Gastrocnemius medialis (tissue), 4 donors: ENCODE results near the gene MICB. TPM values are rescaled to one million over a fixed set of nuclear protein-coding genes. Genes with fewer than 3 reads are reported as not detected.
A peak's percentile ranks its signal among the peaks of the same experiment; 100 is the strongest.

Experiments used
- ATAC-seq, 2 donors: fragments of 150-250 bp; one replicate each; pipeline ENCODE4 v1.9.1; 2016
- DNase-seq, 2 donors: peaks; one replicate each; pipeline ENCODE4 v3.0.0-alpha.2; 2019
- H3K27ac ChIP-seq, 4 donors: fragments of 200-600 bp; sonication (generic); 1 replicate in 1 of 4; 2 replicates in 3 of 4; pipeline ENCODE4 v1.5.1; 2016 to 2018; ENCODE audit warnings: mild to moderate bottlenecking in 2 of 4, moderate library complexity in 1 of 4
- H3K27me3 ChIP-seq, 3 donors: fragments of 200-600 bp; sonication (generic) in 2 of 3; 1 replicate in 1 of 3; 2 replicates in 2 of 3; pipeline versions ENCODE4 v1.5.1 to v1.6.0; 2016 to 2019; ENCODE audit warnings: mild to moderate bottlenecking in 1 of 3, moderate library complexity in 1 of 3
- H3K36me3 ChIP-seq, 2 donors: fragments of 200-600 bp; sonication (generic) in 1 of 2; one replicate each; pipeline ENCODE4 v1.5.1; 2017 to 2018
- H3K4me1 ChIP-seq, 2 donors: fragments of 200-600 bp; sonication (generic) in 1 of 2; one replicate each; pipeline ENCODE4 v1.5.1; 2016 to 2017; ENCODE audit warnings: mild to moderate bottlenecking in 2 of 2
- H3K4me3 ChIP-seq, 4 donors: fragments of 200-600 bp; sonication (generic) in 3 of 4; 1 replicate in 1 of 4; 2 replicates in 3 of 4; pipeline ENCODE4 v1.5.1; 2016 to 2019; ENCODE audit warnings: mild to moderate bottlenecking in 2 of 4
- H3K9me3 ChIP-seq, 3 donors: fragments of 200-600 bp; sonication (generic) in 2 of 3; 1 replicate in 1 of 3; 2 replicates in 2 of 3; pipeline ENCODE4 v1.5.1; 2016 to 2019
- POLR2A ChIP-seq, 2 donors: fragments of 450-650 bp; IDR thresholded peaks; one replicate each; pipeline ENCODE4 v1.6.1; 2017; ENCODE audit warnings: antibody characterized with exemption in 2 of 2, mild to moderate bottlenecking in 2 of 2, moderate library complexity in 2 of 2
- in situ Hi-C, 4 donors: fragments of 200-750 bp; cut with MboI; loops; one replicate each; pipeline versions ENCODE4 v1.15.0 to v1.8.0; 2017; ENCODE audit warnings: low sequenced_read_pairs in 4 of 4
- intact Hi-C: fragments of 100-400 bp; cut with DNase I; formaldehyde crosslinking; loops from one replicate; pipeline ENCODE4 v1.15.1; 2023; ENCODE audit warnings: low total_unique reads
- total RNA-seq, 4 donors: library from RNA; depleted of rRNA; stranded (reverse); fragments of >200 nt; gene quantifications; one replicate each; pipeline versions ENCODE4 v1.1.0 to v1.2.3, GENCODE V29; 2016
- TF ChIP-seq, protein P1 (sequence below), 5 experiments: fragments of 450-650 bp in 3 of 5; fragments of 200-600 bp in 2 of 5; sonication (generic) in 2 of 5; IDR thresholded peaks in 4 of 5; conservative IDR thresholded peaks in 1 of 5; 1 replicate in 4 of 5; 2 replicates in 1 of 5; pipeline ENCODE4 v1.5.1; 2016 to 2019; ENCODE audit warnings: antibody characterized with exemption in 5 of 5, mild to moderate bottlenecking in 3 of 5, moderate library complexity in 3 of 5

MICB gene
- total RNA-seq, 4 donors from 2014 or later = 0.20 to 1.2 (median 0.50) TPM

DNA sequence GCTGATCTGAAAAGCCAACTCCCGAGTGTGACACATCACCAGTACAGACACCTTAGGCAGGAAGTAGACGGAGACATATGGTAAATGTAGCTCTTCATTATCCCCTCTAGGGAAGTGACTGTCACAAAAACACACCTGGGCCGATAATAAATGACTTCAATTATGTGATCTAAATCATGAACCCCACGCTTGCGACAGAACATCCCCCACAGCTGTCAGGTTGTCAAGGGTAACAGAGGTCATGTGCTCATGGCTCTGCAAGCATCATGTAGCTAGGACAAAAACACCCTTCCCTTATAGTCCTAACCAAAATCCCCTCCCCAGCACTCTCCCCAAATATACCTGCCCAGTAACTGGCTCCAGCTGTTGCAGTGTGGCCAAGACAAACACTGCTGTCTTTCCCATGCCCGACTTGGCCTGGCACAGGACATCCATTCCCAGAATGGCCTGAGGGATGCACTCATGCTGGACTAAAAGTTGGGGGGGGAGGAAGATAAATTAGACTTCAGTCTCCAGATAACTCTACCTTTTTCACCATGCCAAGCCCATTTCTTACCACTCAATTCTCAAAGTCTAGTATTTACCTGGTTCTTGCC lies 41.0 kb downstream of the MICB start:
- no peak for DNase-seq
- H3K4me1 ChIP-seq = peaks cover 31 to 38% of the 10 kb centered on the region in 2 donors
- TF ChIP-seq POLR2A (IDR thresholded peaks at IDR 0.05) = no peak
- TF ChIP-seq, protein P1, sequence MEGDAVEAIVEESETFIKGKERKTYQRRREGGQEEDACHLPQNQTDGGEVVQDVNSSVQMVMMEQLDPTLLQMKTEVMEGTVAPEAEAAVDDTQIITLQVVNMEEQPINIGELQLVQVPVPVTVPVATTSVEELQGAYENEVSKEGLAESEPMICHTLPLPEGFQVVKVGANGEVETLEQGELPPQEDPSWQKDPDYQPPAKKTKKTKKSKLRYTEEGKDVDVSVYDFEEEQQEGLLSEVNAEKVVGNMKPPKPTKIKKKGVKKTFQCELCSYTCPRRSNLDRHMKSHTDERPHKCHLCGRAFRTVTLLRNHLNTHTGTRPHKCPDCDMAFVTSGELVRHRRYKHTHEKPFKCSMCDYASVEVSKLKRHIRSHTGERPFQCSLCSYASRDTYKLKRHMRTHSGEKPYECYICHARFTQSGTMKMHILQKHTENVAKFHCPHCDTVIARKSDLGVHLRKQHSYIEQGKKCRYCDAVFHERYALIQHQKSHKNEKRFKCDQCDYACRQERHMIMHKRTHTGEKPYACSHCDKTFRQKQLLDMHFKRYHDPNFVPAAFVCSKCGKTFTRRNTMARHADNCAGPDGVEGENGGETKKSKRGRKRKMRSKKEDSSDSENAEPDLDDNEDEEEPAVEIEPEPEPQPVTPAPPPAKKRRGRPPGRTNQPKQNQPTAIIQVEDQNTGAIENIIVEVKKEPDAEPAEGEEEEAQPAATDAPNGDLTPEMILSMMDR (IDR thresholded peaks at IDR 0.05 in 4 of 5, conservative IDR thresholded peaks at IDR 0.05 in 1 of 5) = no peak
- H3K4me3 ChIP-seq = no peak overlapping the region
- no peaks in the 10 kb centered on the region for H3K27me3 ChIP-seq
- no peaks in the 10 kb centered on the region for H3K9me3 ChIP-seq
- intact Hi-C loops = no loop called here
- in situ Hi-C loops = loop anchor here in 2 of 4 donors (5.0 to 25.0 kb wide), 2 partner anchors 47 to 648 kb away; partner anchors contain the start of genes AGER (in 1 of the 2), AGPAT1 (in 1 of the 2), GPSM3 (in 1 of the 2) and PBX2 (in 1 of the 2)
- H3K27ac ChIP-seq = peak overlapping the region in 3 of 4 donors; percentile 12 to 96 (median 96)
- H3K36me3 ChIP-seq = peaks cover 4 to 64% of the 10 kb centered on the region in 2 donors
- ATAC-seq = no peak

DNA sequence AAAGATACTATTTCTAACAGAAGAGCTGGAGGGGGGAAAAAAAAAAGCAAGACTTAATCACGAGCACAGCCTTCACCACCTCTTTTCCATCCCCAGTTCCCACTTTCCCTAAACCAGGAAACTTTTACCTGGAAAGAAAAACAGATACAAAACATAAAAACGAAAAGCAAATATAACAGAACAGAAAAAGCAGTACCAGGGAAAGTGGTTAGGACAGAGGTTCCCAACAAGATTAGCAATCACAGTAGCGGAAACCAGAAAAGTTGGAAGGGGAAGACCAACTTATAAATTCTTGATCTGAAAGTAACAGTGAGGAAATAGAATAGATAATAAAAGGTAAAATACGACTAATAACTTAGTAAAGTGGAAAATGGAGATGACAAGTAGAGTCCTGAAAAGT lies 42.7 kb downstream of the MICB start:
- TF ChIP-seq, protein P1 (IDR thresholded peaks at IDR 0.05 in 4 of 5, conservative IDR thresholded peaks at IDR 0.05 in 1 of 5) = no peak
- TF ChIP-seq POLR2A (IDR thresholded peaks at IDR 0.05) = no peak
- Histone ChIP-seq H3K9me3 (no peaks in the 10 kb centered on the region), H3K4me3 (peak overlapping the region; percentile 81 to 91 (median 85)), H3K27me3 (no peaks in the 10 kb centered on the region), H3K27ac (peak overlapping the region; percentile 96 to 98 (median 96)), H3K36me3 (peaks cover 4 to 47% of the 10 kb centered on the region in 2 donors), H3K4me1 (peaks cover 31 to 38% of the 10 kb centered on the region in 2 donors)
- in situ Hi-C loops = loop anchor here (5.0 to 25.0 kb wide), 5 partner anchors 54 to 647 kb away; partner anchors contain the start of genes AGER (in 1 of the 4), AGPAT1 (in 1 of the 4), GPSM3 (in 1 of the 4) and NCR3 (in 1 of the 4)
- DNase-seq (no peak), ATAC-seq (no peak)
- intact Hi-C loops = loop anchor here (1.0 to 10.0 kb wide), 6 partner anchors 43 to 1476 kb away; partner anchors contain the start of genes BAG6, EHMT2, MICB and MRPS18B

DNA sequence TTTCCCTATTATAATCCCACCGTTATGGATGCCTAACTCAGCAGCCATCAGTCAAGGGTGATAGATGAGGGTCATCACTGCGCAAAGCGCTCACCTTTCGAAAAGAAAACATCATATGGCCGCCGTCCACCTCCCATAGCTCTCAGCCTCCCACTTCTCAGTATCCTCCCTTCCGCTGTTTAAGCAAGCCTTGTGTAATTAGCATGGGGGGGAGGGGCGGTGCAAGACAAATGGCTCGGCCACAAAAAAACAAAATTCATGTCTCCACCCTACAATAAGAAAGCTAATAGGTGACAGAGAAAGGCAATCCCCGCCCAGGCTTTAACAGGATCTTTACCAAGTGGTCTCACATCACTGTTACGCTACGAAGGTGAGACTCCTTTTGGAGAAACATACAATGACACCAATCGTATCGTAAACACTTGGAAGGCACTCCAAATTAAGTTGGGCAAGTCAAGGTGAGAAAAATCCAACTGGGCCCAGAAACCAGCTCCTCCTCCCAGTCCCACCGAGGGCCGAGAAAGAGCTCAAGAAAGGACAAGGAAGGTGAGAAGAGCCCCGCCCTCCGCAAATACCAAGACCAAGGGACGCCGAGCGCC lies 43.2 kb downstream of the MICB start:
- in situ Hi-C loops (loop anchor here (5.0 to 25.0 kb wide), 5 partner anchors 54 to 646 kb away; partner anchors contain the start of genes AGER (in 1 of the 4), AGPAT1 (in 1 of the 4), GPSM3 (in 1 of the 4) and NCR3 (in 1 of the 4)), intact Hi-C loops (loop anchor here (1.0 to 10.0 kb wide), 6 partner anchors 44 to 1476 kb away; partner anchors contain the start of genes BAG6, EHMT2, MICB and MRPS18B)

More for the DNA sequence above, 43.2 kb downstream of the MICB start:
- no peaks in the 10 kb centered on the region for H3K9me3 ChIP-seq
- peaks cover 4 to 41% of the 10 kb centered on the region in 2 donors for H3K36me3 ChIP-seq
- no peaks in the 10 kb centered on the region for H3K27me3 ChIP-seq
- H3K27ac ChIP-seq = peak overlapping the region; percentile 96 to 98 (median 96)
- peak; percentile 14 to 24 for ATAC-seq
- peak overlapping the region; percentile 81 to 91 (median 85) for H3K4me3 ChIP-seq
- H3K4me1 ChIP-seq = peaks cover 31 to 38% of the 10 kb centered on the region in 2 donors
- DNase-seq = peak in 1 of 2 donors; percentile 48
- TF ChIP-seq POLR2A (IDR thresholded peaks at IDR 0.05) = no peak
- TF ChIP-seq, protein P1 (IDR thresholded peaks at IDR 0.05 in 4 of 5, conservative IDR thresholded peaks at IDR 0.05 in 1 of 5) = no peak
